ENCODE measurements around the gene SDCCAG8.

Gene SDCCAG8

GRCh38 chr1:243273945-243274344 lies 18.1 kb downstream of the SDCCAG8 start:
- Histone ChIP-seq H2AFZ (ENCODE audit: low read depth, low read length) (no peak overlapping the region), H3K27me3 (ENCODE audit: insufficient read depth, low read length) (no peaks in the 10 kb centered on the region), H3K9me3 (ENCODE audit: low read length) (no peaks in the 10 kb centered on the region), H3K4me3 (ENCODE audit: low read length) (no peak overlapping the region), H3K4me1 (ENCODE audit: insufficient read depth, low read length) (no peaks in the 10 kb centered on the region), H3K36me3 (ENCODE audit: insufficient read depth, low read length) (peaks cover 33% of the 10 kb centered on the region)

GRCh38 chr1:243275316-243275715 lies 19.5 kb downstream of the SDCCAG8 start:
- H2AFZ ChIP-seq (ENCODE audit: low read depth, low read length), result no peak overlapping the region
- H3K27me3 ChIP-seq (ENCODE audit: insufficient read depth, low read length), result no peaks in the 10 kb centered on the region
- peaks cover 36% of the 10 kb centered on the region for H3K36me3 ChIP-seq (ENCODE audit: insufficient read depth, low read length)
- no peak overlapping the region for H3K4me3 ChIP-seq (ENCODE audit: low read length)
- no peaks in the 10 kb centered on the region for H3K9me3 ChIP-seq (ENCODE audit: low read length)
- H3K4me1 ChIP-seq (ENCODE audit: insufficient read depth, low read length), result no peaks in the 10 kb centered on the region

GRCh38 chr1:243280571-243281129 lies 24.8 kb downstream of the SDCCAG8 start:
- Histone ChIP-seq H3K4me1 (ENCODE audit: insufficient read depth, low read length) (no peaks in the 10 kb centered on the region), H2AFZ (ENCODE audit: low read depth, low read length) (no peak overlapping the region), H3K36me3 (ENCODE audit: insufficient read depth, low read length) (peaks cover 16% of the 10 kb centered on the region), H3K27me3 (ENCODE audit: insufficient read depth, low read length) (no peaks in the 10 kb centered on the region), H3K4me3 (ENCODE audit: low read length) (no peak overlapping the region), H3K9me3 (ENCODE audit: low read length) (no peaks in the 10 kb centered on the region)

- Histone ChIP-seq H3K4me3 (ENCODE audit: low read length) (no peak overlapping the region), H3K9me3 (ENCODE audit: low read length) (no peaks in the 10 kb centered on the region), H3K27me3 (ENCODE audit: insufficient read depth, low read length) (no peaks in the 10 kb centered on the region), H3K36me3 (ENCODE audit: insufficient read depth, low read length) (peaks cover 12% of the 10 kb centered on the region), H2AFZ (ENCODE audit: low read depth, low read length) (no peak overlapping the region), H3K4me1 (ENCODE audit: insufficient read depth, low read length) (no peaks in the 10 kb centered on the region)
Observed at GRCh38 chr1:243281672-243282071, 25.8 kb downstream of the SDCCAG8 start.

GRCh38 chr1:243286409-243287122 lies 30.7 kb downstream of the SDCCAG8 start:
- Histone ChIP-seq H3K4me3 (ENCODE audit: low read length) (no peak overlapping the region), H3K9me3 (ENCODE audit: low read length) (no peaks in the 10 kb centered on the region), H3K36me3 (ENCODE audit: insufficient read depth, low read length) (peaks cover 16% of the 10 kb centered on the region), H3K27me3 (ENCODE audit: insufficient read depth, low read length) (no peaks in the 10 kb centered on the region), H3K4me1 (ENCODE audit: insufficient read depth, low read length) (no peaks in the 10 kb centered on the region), H2AFZ (ENCODE audit: low read depth, low read length) (no peak overlapping the region)

GRCh38 chr1:243287123-243287460 lies 31.3 kb downstream of the SDCCAG8 start:
- Histone ChIP-seq H3K9me3 (ENCODE audit: low read length) (no peaks in the 10 kb centered on the region), H3K4me3 (ENCODE audit: low read length) (no peak overlapping the region), H3K4me1 (ENCODE audit: insufficient read depth, low read length) (no peaks in the 10 kb centered on the region), H3K27me3 (ENCODE audit: insufficient read depth, low read length) (no peaks in the 10 kb centered on the region), H2AFZ (ENCODE audit: low read depth, low read length) (no peak overlapping the region), H3K36me3 (ENCODE audit: insufficient read depth, low read length) (peaks cover 16% of the 10 kb centered on the region)

- H3K36me3 ChIP-seq (ENCODE audit: insufficient read depth, low read length), result peaks cover 16% of the 10 kb centered on the region
- H3K4me3 ChIP-seq (ENCODE audit: low read length), result no peak overlapping the region
- no peaks in the 10 kb centered on the region for H3K9me3 ChIP-seq (ENCODE audit: low read length)
- H3K4me1 ChIP-seq (ENCODE audit: insufficient read depth, low read length), result no peaks in the 10 kb centered on the region
- H3K27me3 ChIP-seq (ENCODE audit: insufficient read depth, low read length), result no peaks in the 10 kb centered on the region
- H2AFZ ChIP-seq (ENCODE audit: low read depth, low read length), result no peak overlapping the region
Observed at GRCh38 chr1:243287652-243288051, 31.8 kb downstream of the SDCCAG8 start.

- Histone ChIP-seq H3K9me3 (ENCODE audit: low read length) (peaks cover 2% of the 10 kb centered on the region), H3K4me3 (ENCODE audit: low read length) (no peak overlapping the region), H3K4me1 (ENCODE audit: insufficient read depth, low read length) (no peaks in the 10 kb centered on the region), H3K27me3 (ENCODE audit: insufficient read depth, low read length) (no peaks in the 10 kb centered on the region), H3K36me3 (ENCODE audit: insufficient read depth, low read length) (peaks cover 16% of the 10 kb centered on the region), H2AFZ (ENCODE audit: low read depth, low read length) (no peak overlapping the region)
Observed at GRCh38 chr1:243288062-243288461, 32.2 kb downstream of the SDCCAG8 start.

GRCh38 chr1:243291292-243291691 lies 35.5 kb downstream of the SDCCAG8 start:
- H3K27me3 ChIP-seq (ENCODE audit: insufficient read depth, low read length), result no peaks in the 10 kb centered on the region
- no peak overlapping the region for H3K4me3 ChIP-seq (ENCODE audit: low read length)
- H3K36me3 ChIP-seq (ENCODE audit: insufficient read depth, low read length), result peaks cover 16% of the 10 kb centered on the region
- no peaks in the 10 kb centered on the region for H3K4me1 ChIP-seq (ENCODE audit: insufficient read depth, low read length)
- H2AFZ ChIP-seq (ENCODE audit: low read depth, low read length), result no peak overlapping the region
- H3K9me3 ChIP-seq (ENCODE audit: low read length), result peaks cover 6% of the 10 kb centered on the region

GRCh38 chr1:243292117-243292516 lies 36.3 kb downstream of the SDCCAG8 start:
- Histone ChIP-seq H3K36me3 (ENCODE audit: insufficient read depth, low read length) (peaks cover 9% of the 10 kb centered on the region), H2AFZ (ENCODE audit: low read depth, low read length) (no peak overlapping the region), H3K9me3 (ENCODE audit: low read length) (peaks cover 6% of the 10 kb centered on the region), H3K27me3 (ENCODE audit: insufficient read depth, low read length) (no peaks in the 10 kb centered on the region), H3K4me3 (ENCODE audit: low read length) (no peak overlapping the region), H3K4me1 (ENCODE audit: insufficient read depth, low read length) (no peaks in the 10 kb centered on the region)

- Histone ChIP-seq H3K4me3 (ENCODE audit: low read length) (no peak overlapping the region), H3K9me3 (ENCODE audit: low read length) (peaks cover 11% of the 10 kb centered on the region), H3K27me3 (ENCODE audit: insufficient read depth, low read length) (no peaks in the 10 kb centered on the region), H3K4me1 (ENCODE audit: insufficient read depth, low read length) (no peaks in the 10 kb centered on the region), H2AFZ (ENCODE audit: low read depth, low read length) (no peak overlapping the region), H3K36me3 (ENCODE audit: insufficient read depth, low read length) (peaks cover 3% of the 10 kb centered on the region)
Observed at GRCh38 chr1:243293941-243294722, 38.3 kb downstream of the SDCCAG8 start.

GRCh38 chr1:243294723-243295121 lies 38.9 kb downstream of the SDCCAG8 start:
- Histone ChIP-seq H3K4me1 (ENCODE audit: insufficient read depth, low read length) (no peaks in the 10 kb centered on the region), H3K27me3 (ENCODE audit: insufficient read depth, low read length) (no peaks in the 10 kb centered on the region), H3K9me3 (ENCODE audit: low read length) (peaks cover 11% of the 10 kb centered on the region), H3K36me3 (ENCODE audit: insufficient read depth, low read length) (peaks cover 3% of the 10 kb centered on the region), H3K4me3 (ENCODE audit: low read length) (no peak overlapping the region), H2AFZ (ENCODE audit: low read depth, low read length) (no peak overlapping the region)

GRCh38 chr1:243299069-243299468 lies 43.2 kb downstream of the SDCCAG8 start:
- peaks cover 9% of the 10 kb centered on the region for H3K9me3 ChIP-seq (ENCODE audit: low read length)
- H3K4me1 ChIP-seq (ENCODE audit: insufficient read depth, low read length), result no peaks in the 10 kb centered on the region
- H3K27me3 ChIP-seq (ENCODE audit: insufficient read depth, low read length), result no peaks in the 10 kb centered on the region
- no peaks in the 10 kb centered on the region for H3K36me3 ChIP-seq (ENCODE audit: insufficient read depth, low read length)
- H2AFZ ChIP-seq (ENCODE audit: low read depth, low read length), result no peak overlapping the region
- no peak overlapping the region for H3K4me3 ChIP-seq (ENCODE audit: low read length)

Measured in neuron (in vitro differentiated cells).